Activated naive CD4-positive, alpha-beta T cell treated with Interleukin-2 at 50 U/mL for 16 hours (primary cell): Measurements from ENCODE around the gene SHISA8.

Experiments
- DNase-seq: peaks from one replicate; pipeline ENCODE4 v3.0.0-alpha.2; 2020

The SHISA8 gene

GRCh38 chr22:41933411-41934177, 18.7 kb upstream of the SHISA8 start:
- DNase-seq: no peak

- no peak for DNase-seq
Measured at GRCh38 chr22:41932353-41932752, 17.5 kb upstream of the SHISA8 start.

GRCh38 chr22:41931701-41932269, 16.9 kb upstream of the SHISA8 start:
- DNase-seq: no peak

GRCh38 chr22:41929418-41929810, 14.5 kb upstream of the SHISA8 start:
- DNase-seq: no peak

GRCh38 chr22:41928593-41929417, 13.9 kb upstream of the SHISA8 start:
- no peak for DNase-seq

GRCh38 chr22:41927813-41928212, 12.9 kb upstream of the SHISA8 start:
- DNase-seq: no peak

- DNase-seq: peak; percentile 83
Measured at GRCh38 chr22:41925783-41926460, 11.0 kb upstream of the SHISA8 start.

GRCh38 chr22:41923595-41924276, 8.9 kb upstream of the SHISA8 start:
- no peak for DNase-seq

- DNase-seq: no peak
Measured at GRCh38 chr22:41922940-41923594, 8.2 kb upstream of the SHISA8 start.

- DNase-seq: no peak
Measured at GRCh38 chr22:41922328-41922727, 7.5 kb upstream of the SHISA8 start.

GRCh38 chr22:41920271-41920976, 5.5 kb upstream of the SHISA8 start:
- no peak for DNase-seq

GRCh38 chr22:41919357-41920224, 4.7 kb upstream of the SHISA8 start:
- DNase-seq: peak; percentile 54

GRCh38 chr22:41917903-41918791, 3.3 kb upstream of the SHISA8 start:
- no peak for DNase-seq

GRCh38 chr22:41917375-41917902, 2.6 kb upstream of the SHISA8 start:
- DNase-seq: no peak

- DNase-seq: no peak
Measured at GRCh38 chr22:41916745-41917358, 2.0 kb upstream of the SHISA8 start.

- DNase-seq: no peak
Measured at GRCh38 chr22:41915786-41916493, 1.1 kb upstream of the SHISA8 start.

GRCh38 chr22:41914611-41915034, 251 bp downstream of the SHISA8 start:
- no peak for DNase-seq
